GM19099 (cell line): Measurements from ENCODE around the gene ZBTB44.

Experiments
- POLR2A ChIP-seq: IDR thresholded peaks from 3 replicates; pipeline ENCODE4 v1.6.1; 2011; ENCODE audit warnings: low read depth; ENCODE audit not compliant: insufficient read length; ENCODE audit errors: extremely low read depth

ZBTB44 gene

GRCh38 chr11:130322126-130322525 lies 7.4 kb upstream of the ZBTB44 start:
- no peak for TF ChIP-seq POLR2A

- no peak for TF ChIP-seq POLR2A
These were observed 3.4 kb upstream of the ZBTB44 start for GRCh38 chr11:130318031-130318673.

GRCh38 chr11:130315354-130315970 lies 745 bp upstream of the ZBTB44 start:
- TF ChIP-seq POLR2A: no peak

GRCh38 chr11:130314184-130314749 lies 450 bp downstream of the ZBTB44 start:
- peak; percentile 31 for TF ChIP-seq POLR2A

- TF ChIP-seq POLR2A: no peak
These were observed 1.1 kb downstream of the ZBTB44 start for GRCh38 chr11:130313383-130314183.

GRCh38 chr11:130312046-130312445 lies 2.7 kb downstream of the ZBTB44 start:
- TF ChIP-seq POLR2A: no peak

- no peak for TF ChIP-seq POLR2A
These were observed 4.1 kb downstream of the ZBTB44 start for GRCh38 chr11:130310622-130311021.

- TF ChIP-seq POLR2A: no peak
These were observed 5.8 kb downstream of the ZBTB44 start for GRCh38 chr11:130308886-130309285.

- TF ChIP-seq POLR2A: no peak
These were observed 6.7 kb downstream of the ZBTB44 start for GRCh38 chr11:130308059-130308458.

- no peak for TF ChIP-seq POLR2A
These were observed 10.1 kb downstream of the ZBTB44 start for GRCh38 chr11:130304651-130305050.

- TF ChIP-seq POLR2A: no peak
These were observed 13.7 kb downstream of the ZBTB44 start for GRCh38 chr11:130301002-130301401.

- TF ChIP-seq POLR2A: no peak
These were observed 14.2 kb downstream of the ZBTB44 start for GRCh38 chr11:130300567-130300966.

- no peak for TF ChIP-seq POLR2A
These were observed 14.7 kb downstream of the ZBTB44 start for GRCh38 chr11:130299978-130300377.

GRCh38 chr11:130295657-130296056 lies 19.1 kb downstream of the ZBTB44 start:
- no peak for TF ChIP-seq POLR2A

- no peak for TF ChIP-seq POLR2A
These were observed 32.6 kb downstream of the ZBTB44 start for GRCh38 chr11:130282111-130282510.
